Esophagus squamous epithelium (tissue), 5 donors: ENCODE results near the gene FBXO8. TPM values are rescaled to one million over a fixed set of nuclear protein-coding genes. Genes with fewer than 3 reads are reported as not detected.

Experiments used
- DNase-seq: peaks from one replicate; lab custom pipeline; 2025; lab: John Stamatoyannopoulos, UW
- H3K27ac ChIP-seq, 4 donors: fragments of 200-600 bp; sonication (generic); one replicate each; pipeline ENCODE4 v1.5.1; 2016 to 2019; ENCODE audit warnings: mild to moderate bottlenecking in 1 of 4
- H3K27me3 ChIP-seq, 4 donors: fragments of 200-600 bp; sonication (generic); 1 replicate in 3 of 4; 2 replicates in 1 of 4; pipeline versions ENCODE4 v1.5.1 to v1.6.0; 2017 to 2021; ENCODE audit warnings: antibody characterized with exemption in 1 of 4
- H3K36me3 ChIP-seq, 3 donors: fragments of 200-600 bp; sonication (generic); one replicate each; pipeline ENCODE4 v1.5.1; 2016 to 2019
- H3K4me1 ChIP-seq, 3 donors: fragments of 200-600 bp; sonication (generic); one replicate each; pipeline ENCODE4 v1.5.1; 2017 to 2019
- H3K4me3 ChIP-seq, 4 donors: fragments of 200-600 bp; sonication (generic); 1 replicate in 3 of 4; 2 replicates in 1 of 4; pipeline ENCODE4 v1.5.1; 2016 to 2019; ENCODE audit warnings: mild to moderate bottlenecking in 2 of 4, moderate library complexity in 1 of 4
- H3K9me3 ChIP-seq, 3 donors: fragments of 200-600 bp; sonication (generic); one replicate each; pipeline ENCODE4 v1.5.1; 2016 to 2019
- CTCF ChIP-seq, 6 experiments: fragments of 450-650 bp in 4 of 6; fragments of 200-600 bp in 2 of 6; sonication (generic) in 2 of 6; IDR thresholded peaks; one replicate each; pipeline ENCODE4 v1.5.1; 2016 to 2019; ENCODE audit warnings: antibody characterized with exemption in 6 of 6, mild to moderate bottlenecking in 4 of 6, moderate library complexity in 4 of 6
- POLR2A ChIP-seq, 4 donors: fragments of 450-650 bp; IDR thresholded peaks; one replicate each; pipeline ENCODE4 v1.6.1; 2017; ENCODE audit warnings: antibody characterized with exemption in 4 of 4, mild to moderate bottlenecking in 4 of 4, moderate library complexity in 3 of 4
- WGBS, 2 donors: methylation state at CpG; one replicate each; pipeline ENCODE4 v1.1.5; 2018; 5-methylcytosine and 5-hydroxymethylcytosine counted together
- intact Hi-C: fragments of 100-400 bp; cut with DNase I; formaldehyde crosslinking; loops from one replicate; pipeline ENCODE4 v1.15.0; 2022
- total RNA-seq, 4 donors: library from RNA; depleted of rRNA; stranded (reverse); fragments of >200 nt; gene quantifications; one replicate each; pipeline ENCODE4 v1.1.0, GENCODE V29; 2016
- donor health status: DM: yes; HTN: yes; CAD: no.

The FBXO8 gene
- total RNA-seq, 4 donors from 2014 or later: 19.1 to 38.0 (median 26.4) TPM

- intact Hi-C loops: loop anchor here (10.0 kb wide), 1 partner anchor 96 kb away; no protein-coding TSS in a partner anchor
- Histone ChIP-seq H3K36me3 (peaks cover 0 to 14% (median 0%) of the 10 kb centered on the region in 3 donors), H3K4me3 (no peak overlapping the region), H3K27ac (no peak overlapping the region), H3K4me1 (no peaks in the 10 kb centered on the region), H3K27me3 (no peaks in the 10 kb centered on the region), H3K9me3 (no peaks in the 10 kb centered on the region)
- TF ChIP-seq CTCF (IDR thresholded peaks at IDR 0.05) (no peak), POLR2A (IDR thresholded peaks at IDR 0.05) (no peak)
- WGBS, 2 donors: 74 to 82% methylated on average over 5 of the region's 5 CpGs
- DNase-seq: no peak
Observed at GRCh38 chr4:174320494-174321199, 37.2 kb upstream of the FBXO8 start.

- DNase-seq: no peak
- TF ChIP-seq POLR2A (IDR thresholded peaks at IDR 0.05) (no peak), CTCF (IDR thresholded peaks at IDR 0.05) (peak; percentile 56 to 75 (median 57))
- intact Hi-C loops: no loop called here
Observed at GRCh38 chr4:174318829-174319764, 35.6 kb upstream of the FBXO8 start.

GRCh38 chr4:174317531-174317930, 34.1 kb upstream of the FBXO8 start:
- TF ChIP-seq POLR2A (IDR thresholded peaks at IDR 0.05): no peak
- TF ChIP-seq CTCF (IDR thresholded peaks at IDR 0.05): no peak
- H3K27ac ChIP-seq: no peak overlapping the region
- H3K4me3 ChIP-seq: no peak overlapping the region
- H3K4me1 ChIP-seq: no peaks in the 10 kb centered on the region
- H3K36me3 ChIP-seq: peaks cover 0 to 31% (median 0%) of the 10 kb centered on the region in 3 donors
- H3K9me3 ChIP-seq: no peaks in the 10 kb centered on the region
- no peaks in the 10 kb centered on the region for H3K27me3 ChIP-seq
- intact Hi-C loops: no loop called here
- DNase-seq: no peak

More at GRCh38 chr4:174318829-174319764, 35.6 kb upstream of the FBXO8 start:
- WGBS, 2 donors: 59 to 61% methylated on average over 8 of the region's 8 CpGs
- no peaks in the 10 kb centered on the region for H3K4me1 ChIP-seq
- no peak overlapping the region for H3K27ac ChIP-seq
- H3K4me3 ChIP-seq: no peak overlapping the region
- H3K9me3 ChIP-seq: no peaks in the 10 kb centered on the region
- no peaks in the 10 kb centered on the region for H3K27me3 ChIP-seq
- peaks cover 0 to 21% (median 0%) of the 10 kb centered on the region in 3 donors for H3K36me3 ChIP-seq

GRCh38 chr4:174316954-174317353, 33.5 kb upstream of the FBXO8 start:
- TF ChIP-seq CTCF (IDR thresholded peaks at IDR 0.05) (no peak), POLR2A (IDR thresholded peaks at IDR 0.05) (no peak)
- Histone ChIP-seq H3K27me3 (no peaks in the 10 kb centered on the region), H3K36me3 (peaks cover 0 to 37% (median 0%) of the 10 kb centered on the region in 3 donors), H3K9me3 (no peaks in the 10 kb centered on the region), H3K4me1 (no peaks in the 10 kb centered on the region), H3K4me3 (no peak overlapping the region), H3K27ac (no peak overlapping the region)
- 49 to 74% methylated on average over 2 of the region's 2 CpGs for WGBS, 2 donors
- no peak for DNase-seq
- intact Hi-C loops: no loop called here

- Histone ChIP-seq H3K9me3 (no peaks in the 10 kb centered on the region), H3K27ac (no peak overlapping the region), H3K4me3 (no peak overlapping the region), H3K4me1 (no peaks in the 10 kb centered on the region), H3K36me3 (peaks cover 0 to 41% (median 0%) of the 10 kb centered on the region in 3 donors), H3K27me3 (no peaks in the 10 kb centered on the region)
- intact Hi-C loops: no loop called here
- 45 to 48% methylated on average over 1 of the region's 1 CpG for WGBS, 2 donors
- TF ChIP-seq CTCF (IDR thresholded peaks at IDR 0.05) (no peak), POLR2A (IDR thresholded peaks at IDR 0.05) (no peak)
- DNase-seq: no peak
Observed at GRCh38 chr4:174316546-174316945, 33.1 kb upstream of the FBXO8 start.
